ENCODE data around the gene KLF14. TPM values are rescaled to one million over a fixed set of nuclear protein-coding genes. Genes with fewer than 3 reads are reported as not detected.

The KLF14 gene
- total and polyA plus RNA-seq, 9 of the 15 experiments (the other 6 are each of a cell fraction or from before 2014, with no cell fraction given): 0.03 TPM; not detected in 8

DNA sequence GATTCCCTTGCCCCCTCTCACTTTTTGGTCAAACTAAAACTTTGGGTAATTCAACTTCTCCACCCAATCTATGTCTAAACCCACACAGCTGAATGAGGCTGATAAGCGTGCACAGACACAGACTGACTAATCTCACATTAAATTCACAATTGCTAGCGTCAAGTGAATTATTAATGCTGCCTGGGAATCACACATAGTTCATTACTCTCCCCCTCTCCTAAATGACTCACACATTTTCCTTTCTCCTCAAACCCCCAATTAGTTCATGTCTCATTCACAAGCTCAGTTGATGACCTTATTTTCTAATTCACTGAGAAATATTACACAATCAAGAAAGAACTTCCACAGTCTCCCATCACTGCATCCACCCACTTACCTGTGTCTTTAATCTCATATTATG lies 14.5 kb downstream of the KLF14 start:
- no peak overlapping the region for H3K27ac ChIP-seq (ENCODE audit: extremely low read depth, low read depth, low read length)
- 0 out of 2 replicates have a peak, but pooled peaks cover 6% of the 10 kb centered on the region for H4K20me1 ChIP-seq (replicated peaks; ENCODE audit: control insufficient read depth, insufficient read depth, low read length)
- no TSS peak for BruUV-seq (replicated peaks)
- peaks cover 13 to 30% of the 10 kb centered on the region in 2 experiments for H3K27me3 ChIP-seq (ENCODE audit: control insufficient read depth in 2 of 2, insufficient read depth in 2 of 2, low read length in 2 of 2)
- H3K4me2 ChIP-seq (ENCODE audit: insufficient read depth, low read length): no peak overlapping the region
- H3K4me3 ChIP-seq: no peak overlapping the region
- POLR2A ChIA-PET: interaction anchor here (0.6 kb wide), 1 partner anchor 484 kb away, joined by 4 read pairs; no protein-coding TSS in a partner anchor
- DNase-seq (ENCODE audit: extremely low read depth in 1 of 4, low spot score in 3 of 4) (no peak), FAIRE-seq (no peak), ATAC-seq (no peak)
- intact Hi-C loops (cut with micrococcal nuclease): no loop called here
- no peaks in the 10 kb centered on the region for H3K9me1 ChIP-seq (ENCODE audit: control insufficient read depth, insufficient read depth, low read length)
- TF ChIP-seq TEAD4 (IDR thresholded peaks at IDR 0.05; ENCODE audit: low read length) (peak; percentile 43; the same call in 1 of the 2 replicates), TEAD4 (CRISPR knock-in tag; IDR thresholded peaks at IDR 0.05; ENCODE audit: borderline replicate concordance) (no peak), TAL1 (IDR thresholded peaks at IDR 0.05) (peak; percentile 30), CEBPB (tag; IDR thresholded peaks at IDR 0.05) (peak; percentile 66), CCNT2 (IDR thresholded peaks at IDR 0.05; ENCODE audit: borderline replicate concordance, extremely low read depth, insufficient read length, low read depth, low read length) (no peak), TCF3 (CRISPR knock-in tag; IDR thresholded peaks at IDR 0.05) (peak; percentile 47), ZC3H8 (IDR thresholded peaks at IDR 0.05) (no peak), SP2 (IDR thresholded peaks at IDR 0.05; ENCODE audit: extremely low read depth, low read depth, low read length, poor library complexity, severe bottlenecking) (no peak), EHMT2 (IDR thresholded peaks at IDR 0.05) (no peak), CEBPG (CRISPR knock-in tag; IDR thresholded peaks at IDR 0.05) (no peak), CEBPG (tag; conservative IDR thresholded peaks at IDR 0.05 in 1 of 2, IDR thresholded peaks at IDR 0.05 in 1 of 2) (peak; percentile 49 to 68; a peak in 3 of 4 replicates), CBFA2T3 (IDR thresholded peaks at IDR 0.05) (peak; percentile 55), ARID1B (IDR thresholded peaks at IDR 0.05) (peak; percentile 45; the same call in 1 of the 2 replicates)
- H3K4me1 ChIP-seq (replicated peaks in 1 of 2; ENCODE audit: control insufficient read depth in 2 of 2, insufficient read depth in 2 of 2, low read length in 2 of 2): no peaks in the 10 kb centered on the region
- no peaks in the 10 kb centered on the region for H3K9me3 ChIP-seq (replicated peaks; ENCODE audit: control insufficient read depth, insufficient read depth, low read depth, low read length)
- H3K79me2 ChIP-seq (ENCODE audit: control insufficient read depth, insufficient read depth, low read length): no peaks in the 10 kb centered on the region
- in situ Hi-C loops (cut with MboI): no loop called here
- H3K9ac ChIP-seq (ENCODE audit: insufficient read depth in 1 of 2, low read depth in 2 of 2, low read length in 2 of 2): no peak overlapping the region
- WGBS (ENCODE audit: insufficient coverage, low coverage, missing lambda C conversion rate): 0% methylated on average over 2 of the region's 2 CpGs
- no peaks in the 10 kb centered on the region for H3K36me3 ChIP-seq (ENCODE audit: control insufficient read depth, insufficient read depth, low read length)
- CTCF ChIA-PET (ENCODE audit: low intra/inter-chr PET ratio): interaction anchor here (0.6 kb wide), 1 partner anchor 113 kb away, joined by 5 read pairs; no protein-coding TSS in a partner anchor
- no peak overlapping the region for H2AFZ ChIP-seq (ENCODE audit: low read depth, low read length)
